ENCODE data around the gene PCDHA1.

DNA sequence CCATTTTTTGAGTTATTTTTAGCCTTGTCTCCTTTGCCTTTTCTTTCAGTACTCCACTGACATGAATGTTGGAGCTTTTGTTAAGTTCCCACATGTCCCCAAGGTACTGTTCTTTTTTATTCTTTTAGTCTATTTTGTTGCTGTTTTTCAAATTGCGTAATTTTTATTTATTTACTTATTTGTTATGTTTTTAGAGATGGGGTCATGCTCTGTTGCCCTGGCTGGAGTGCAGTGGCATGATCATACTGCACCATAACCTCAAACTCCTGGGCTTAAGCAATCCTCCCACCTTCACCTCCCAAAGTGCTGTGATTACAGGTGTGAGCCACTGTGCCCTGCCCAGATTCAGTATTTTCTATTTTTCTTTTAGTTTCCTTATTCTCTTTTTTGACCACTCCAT is 5.4 kb upstream of the PCDHA1 start:
- no peak for TF ChIP-seq RBM39 (optimal IDR thresholded peaks at IDR 0.05; ENCODE audit: low read depth, low read length)
- no peak for TF ChIP-seq CTBP1 (IDR thresholded peaks at IDR 0.05; ENCODE audit: borderline replicate concordance)

All from K562 (cell line).